ENCODE results near the gene EVA1A. TPM values are rescaled to one million over a fixed set of nuclear protein-coding genes. Genes with fewer than 3 reads are reported as not detected.

Gene EVA1A
- total RNA-seq, 2 donors from 2014 or later = 1.2 to 1.8 TPM

- TF ChIP-seq, protein P1, sequence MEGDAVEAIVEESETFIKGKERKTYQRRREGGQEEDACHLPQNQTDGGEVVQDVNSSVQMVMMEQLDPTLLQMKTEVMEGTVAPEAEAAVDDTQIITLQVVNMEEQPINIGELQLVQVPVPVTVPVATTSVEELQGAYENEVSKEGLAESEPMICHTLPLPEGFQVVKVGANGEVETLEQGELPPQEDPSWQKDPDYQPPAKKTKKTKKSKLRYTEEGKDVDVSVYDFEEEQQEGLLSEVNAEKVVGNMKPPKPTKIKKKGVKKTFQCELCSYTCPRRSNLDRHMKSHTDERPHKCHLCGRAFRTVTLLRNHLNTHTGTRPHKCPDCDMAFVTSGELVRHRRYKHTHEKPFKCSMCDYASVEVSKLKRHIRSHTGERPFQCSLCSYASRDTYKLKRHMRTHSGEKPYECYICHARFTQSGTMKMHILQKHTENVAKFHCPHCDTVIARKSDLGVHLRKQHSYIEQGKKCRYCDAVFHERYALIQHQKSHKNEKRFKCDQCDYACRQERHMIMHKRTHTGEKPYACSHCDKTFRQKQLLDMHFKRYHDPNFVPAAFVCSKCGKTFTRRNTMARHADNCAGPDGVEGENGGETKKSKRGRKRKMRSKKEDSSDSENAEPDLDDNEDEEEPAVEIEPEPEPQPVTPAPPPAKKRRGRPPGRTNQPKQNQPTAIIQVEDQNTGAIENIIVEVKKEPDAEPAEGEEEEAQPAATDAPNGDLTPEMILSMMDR (conservative IDR thresholded peaks at IDR 0.05) = no peak
- H3K27ac Mint-ChIP-seq = no peak overlapping the region
- WGBS, 2 experiments (ENCODE audit: insufficient coverage in 1 of 2, insufficient read length in 1 of 2) = 80 to 89% methylated on average over 1 to 3 of the region's 3 CpGs
These were observed 19.3 kb downstream of the EVA1A start for GRCh38 chr2:75541430-75541829.

GRCh38 chr2:75540994-75541393 lies 19.7 kb downstream of the EVA1A start:
- TF ChIP-seq, protein P1 (conservative IDR thresholded peaks at IDR 0.05) = no peak
- H3K27me3 ChIP-seq (ENCODE audit: control insufficient read depth, insufficient read depth, low read length, poor library complexity, severe bottlenecking) = no peaks in the 10 kb centered on the region
- DNase-seq = no peak
- no peak overlapping the region for H3K4me3 Mint-ChIP-seq
- H3K36me3 Mint-ChIP-seq (ENCODE audit: low read depth) = no peaks in the 10 kb centered on the region
- H3K4me1 Mint-ChIP-seq = peaks cover 6% of the 10 kb centered on the region
- H3K9me3 Mint-ChIP-seq = peaks cover 6% of the 10 kb centered on the region
- H3K9ac ChIP-seq (ENCODE audit: extremely low read depth, low read length, poor library complexity, severe bottlenecking) = no peak overlapping the region
- no peaks in the 10 kb centered on the region for H3K4me1 ChIP-seq (ENCODE audit: control insufficient read depth, insufficient read depth, low read length)
- no peak overlapping the region for H3K27ac ChIP-seq (ENCODE audit: low read depth, low read length)
- H3K4me3 ChIP-seq (ENCODE audit: low read length) = no peak overlapping the region
- H3K9me3 ChIP-seq (ENCODE audit: control insufficient read depth, low read length) = no peaks in the 10 kb centered on the region
- 94 to 98% methylated on average over 4 of the region's 4 CpGs for WGBS, 2 experiments (ENCODE audit: insufficient coverage in 1 of 2, insufficient read length in 1 of 2)
- H3K36me3 ChIP-seq (ENCODE audit: control insufficient read depth, insufficient read depth, low read length) = no peaks in the 10 kb centered on the region
- H3K27me3 Mint-ChIP-seq (ENCODE audit: insufficient read depth) = no peaks in the 10 kb centered on the region
- H3K27ac Mint-ChIP-seq = no peak overlapping the region

More at GRCh38 chr2:75541430-75541829, 19.3 kb downstream of the EVA1A start:
- Mint-ChIP-seq H3K4me1 (peaks cover 6% of the 10 kb centered on the region), H3K27me3 (ENCODE audit: insufficient read depth) (no peaks in the 10 kb centered on the region), H3K4me3 (no peak overlapping the region), H3K36me3 (ENCODE audit: low read depth) (no peaks in the 10 kb centered on the region), H3K9me3 (peaks cover 6% of the 10 kb centered on the region)
- H3K4me3 ChIP-seq (ENCODE audit: low read length) = no peak overlapping the region
- H3K27ac ChIP-seq (ENCODE audit: low read depth, low read length) = no peak overlapping the region
- no peaks in the 10 kb centered on the region for H3K36me3 ChIP-seq (ENCODE audit: control insufficient read depth, insufficient read depth, low read length)
- H3K27me3 ChIP-seq (ENCODE audit: control insufficient read depth, insufficient read depth, low read length, poor library complexity, severe bottlenecking) = no peaks in the 10 kb centered on the region
- H3K9ac ChIP-seq (ENCODE audit: extremely low read depth, low read length, poor library complexity, severe bottlenecking) = no peak overlapping the region
- no peaks in the 10 kb centered on the region for H3K9me3 ChIP-seq (ENCODE audit: control insufficient read depth, low read length)
- H3K4me1 ChIP-seq (ENCODE audit: control insufficient read depth, insufficient read depth, low read length) = no peaks in the 10 kb centered on the region
- no peak for DNase-seq

- no peaks in the 10 kb centered on the region for H3K27me3 ChIP-seq (ENCODE audit: control insufficient read depth, insufficient read depth, low read length, poor library complexity, severe bottlenecking)
- H3K9me3 ChIP-seq (ENCODE audit: control insufficient read depth, low read length) = no peaks in the 10 kb centered on the region
- no peaks in the 10 kb centered on the region for H3K36me3 ChIP-seq (ENCODE audit: control insufficient read depth, insufficient read depth, low read length)
- H3K4me1 ChIP-seq (ENCODE audit: control insufficient read depth, insufficient read depth, low read length) = no peaks in the 10 kb centered on the region
- H3K9ac ChIP-seq (ENCODE audit: extremely low read depth, low read length, poor library complexity, severe bottlenecking) = no peak overlapping the region
- no peak overlapping the region for H3K4me3 ChIP-seq (ENCODE audit: low read length)
- TF ChIP-seq, protein P1 (conservative IDR thresholded peaks at IDR 0.05) = no peak
- H3K27ac ChIP-seq (ENCODE audit: low read depth, low read length) = no peak overlapping the region
- WGBS, 2 experiments (ENCODE audit: insufficient coverage in 1 of 2, insufficient read length in 1 of 2) = 88 to 100% methylated on average over 3 of the region's 3 CpGs
- Mint-ChIP-seq H3K9me3 (peaks cover 6% of the 10 kb centered on the region), H3K4me3 (no peak overlapping the region), H3K27ac (no peak overlapping the region), H3K27me3 (ENCODE audit: insufficient read depth) (no peaks in the 10 kb centered on the region), H3K36me3 (ENCODE audit: low read depth) (no peaks in the 10 kb centered on the region), H3K4me1 (peaks cover 6% of the 10 kb centered on the region)
- DNase-seq = no peak
These were observed 20.6 kb downstream of the EVA1A start for GRCh38 chr2:75539955-75540716.
